K562 (cell line): ENCODE data around the gene ANKRD11. TPM values are rescaled to one million over a fixed set of nuclear protein-coding genes. Genes with fewer than 3 reads are reported as not detected.
A peak's percentile ranks its signal among the peaks of the same experiment; 100 is the strongest.

Experiments used
- ATAC-seq: fragments of 200-7000 bp; cut with Tn5 transposase; 3 replicates; pipeline ENCODE4 v1.9.1; 2020; ENCODE audit warnings: moderate library complexity
- BruUV-seq: library from RNA; stranded (reverse); fragments of 400-500 nt; replicated peaks from 2 replicates; lab custom pipeline; 2021; lab: Mats Ljungman, UMichigan
- CTCF ChIA-PET: fragments of 300-600 bp; formaldehyde crosslinking; extraction: SDS; loops from one replicate; lab custom pipeline; 2021; ENCODE audit warnings: low intra/inter-chr PET ratio; lab: Yijun Ruan, JAX
- POLR2A ChIA-PET: fragments of 300-600, 350-650 bp; sonication (Branson Sonifier 250); formaldehyde crosslinking; extraction: SDS; loops from one replicate; lab custom pipeline; 2021; ENCODE audit warnings: antibody characterized with exemption, inconsistent platforms; lab: Yijun Ruan, JAX
- DNase-seq, 4 experiments: peaks; one replicate each; pipeline versions ENCODE4 v3.0.0 to v3.0.0-alpha.2; 2011 to 2018; ENCODE audit warnings: low spot score in 3 of 4, mixed read lengths in 3 of 4; ENCODE audit errors: extremely low read depth in 1 of 4
- FAIRE-seq: peaks from 2 replicates; lab custom pipeline; 2011; peaks lifted over from hg19 to GRCh38; lab: Jason Lieb, UNC
- H2AFZ ChIP-seq: 2 replicates; pipeline ENCODE4 v1.6.0; 2011; ENCODE audit warnings: low read depth, low read length, control low read depth, inconsistent platforms
- H3K27ac ChIP-seq: fragments of 200-600 bp; 3 replicates; pipeline ENCODE4 v1.8.0; 2011; ENCODE audit warnings: low read depth, mild to moderate bottlenecking, control low read depth, inconsistent platforms, low read length, moderate library complexity, mixed read lengths; ENCODE audit errors: extremely low read depth
- H3K27me3 ChIP-seq, 2 experiments: fragments of 300-600 bp in 1 of 2; 2 replicates in 1 of 2; 3 replicates in 1 of 2; pipeline versions ENCODE4 v1.6.0 to v1.8.0; 2011; ENCODE audit warnings: inconsistent platforms in 2 of 2, low read length in 2 of 2, mild to moderate bottlenecking in 1 of 2, mixed read lengths in 1 of 2, moderate library complexity in 1 of 2; ENCODE audit not compliant: control insufficient read depth in 2 of 2, insufficient read depth in 2 of 2
- H3K36me3 ChIP-seq: fragments of 300-600 bp; 3 replicates; pipeline ENCODE4 v1.8.0; 2011; ENCODE audit warnings: mild to moderate bottlenecking, low read length, inconsistent platforms; ENCODE audit not compliant: control insufficient read depth, insufficient read depth
- H3K4me1 ChIP-seq, 2 experiments: fragments of 200-600 bp in 1 of 2; replicated peaks in 1 of 2; 2 replicates in 1 of 2; 3 replicates in 1 of 2; pipeline versions ENCODE4 v1.5.1 to v1.8.0; 2011; ENCODE audit warnings: inconsistent platforms in 2 of 2, low read length in 2 of 2, mild to moderate bottlenecking in 1 of 2, mixed read lengths in 1 of 2, moderate library complexity in 1 of 2; ENCODE audit not compliant: control insufficient read depth in 2 of 2, insufficient read depth in 2 of 2
- H3K4me2 ChIP-seq: 2 replicates; pipeline ENCODE4 v1.6.1; 2011; ENCODE audit warnings: low read length, control low read depth, inconsistent platforms, mixed read lengths; ENCODE audit not compliant: insufficient read depth
- H3K4me3 ChIP-seq: fragments of 200-600 bp; sonication (generic), shearing (Covaris generic); 2 replicates; pipeline ENCODE4 v1.5.1; 2016; ENCODE audit warnings: control low read depth, inconsistent platforms
- H3K79me2 ChIP-seq: fragments of 200-600 bp; 3 replicates; pipeline ENCODE4 v1.8.0; 2011; ENCODE audit warnings: low read length, inconsistent platforms; ENCODE audit not compliant: control insufficient read depth, insufficient read depth
- H3K9ac ChIP-seq, 2 experiments: 2 replicates each; pipeline versions ENCODE4 v1.6.0 to v1.6.1; 2011; ENCODE audit warnings: low read depth in 2 of 2, low read length in 2 of 2, control low read depth in 1 of 2, inconsistent platforms in 1 of 2, mild to moderate bottlenecking in 1 of 2, mixed read lengths in 1 of 2; ENCODE audit not compliant: insufficient read depth in 1 of 2
- H3K9me1 ChIP-seq: one replicate; pipeline ENCODE4 v1.6.0; 2011; ENCODE audit warnings: inconsistent platforms, mild to moderate bottlenecking, low read length, moderate library complexity; ENCODE audit not compliant: control insufficient read depth, insufficient read depth
- H3K9me3 ChIP-seq: replicated peaks from 2 replicates; pipeline ENCODE4 v1.5.1; 2011; ENCODE audit warnings: low read depth, low read length, inconsistent platforms; ENCODE audit not compliant: control insufficient read depth, insufficient read depth
- H4K20me1 ChIP-seq: replicated peaks from 2 replicates; pipeline ENCODE4 v1.6.1; 2011; ENCODE audit warnings: low read length, inconsistent platforms, mixed read lengths; ENCODE audit not compliant: control insufficient read depth, insufficient read depth
- CREM ChIP-seq: IDR thresholded peaks from 2 replicates; pipeline ENCODE4 v1.6.1; 2014; ENCODE audit warnings: antibody characterized with exemption, low read depth
- EP400 ChIP-seq: fragments of 450-650 bp; IDR thresholded peaks from 2 replicates; pipeline ENCODE4 v1.6.1; 2017; ENCODE audit warnings: antibody characterized with exemption, mild to moderate bottlenecking, moderate library complexity
- OTX1 ChIP-seq: fragments of 450-650 bp; formaldehyde crosslinking; IDR thresholded peaks from 2 replicates; pipeline ENCODE4 v1.4.0; 2022; ENCODE audit warnings: mild to moderate bottlenecking
- RBM22 ChIP-seq: fragments of 200-400 bp; formaldehyde crosslinking; IDR thresholded peaks from 2 replicates; pipeline ENCODE4 v1.6.1; 2018; ENCODE audit warnings: low read length, low read depth; ENCODE audit not compliant: poor library complexity, severe bottlenecking
- TAF9B ChIP-seq: fragments of 450-650 bp; IDR thresholded peaks from 2 replicates; pipeline ENCODE4 v1.6.1; 2018; ENCODE audit warnings: mild to moderate bottlenecking; ENCODE audit not compliant: partially characterized antibody
- TSC22D4 ChIP-seq: fragments of 450-650 bp; IDR thresholded peaks from 2 replicates; pipeline ENCODE4 v1.6.1; 2016; ENCODE audit warnings: missing genetic modification characterization, missing biosample characterization, control low read depth
- ZNF212 ChIP-seq: fragments of 450-650 bp; formaldehyde crosslinking; IDR thresholded peaks from 2 replicates; pipeline ENCODE4 v1.4.0; 2020; ENCODE audit warnings: mild to moderate bottlenecking
- WGBS: fragments of 100-300 bp; shearing (Covaris generic); methylation state at CpG from one replicate; pipeline ENCODE4 v1.1.6; 2016; ENCODE audit warnings: low coverage, mixed read lengths; ENCODE audit not compliant: insufficient coverage; ENCODE audit errors: missing lambda C conversion rate; 5-methylcytosine and 5-hydroxymethylcytosine counted together
- in situ Hi-C: fragments of 300-500 bp; cut with MboI; formaldehyde crosslinking; loops from 4 replicates; pipeline ENCODE4 v1.15.0; 2018; ENCODE audit warnings: inconsistent platforms, mixed read lengths
- intact Hi-C: fragments of 100-400 bp; cut with micrococcal nuclease; formaldehyde crosslinking; loops from 2 replicates; pipeline ENCODE4 v1.14.2; 2022
- polyA plus RNA-seq, 8 experiments: library from polyadenylated mRNA; depleted of rRNA in 4 of 8; stranded (reverse) in 5 of 8; unstranded in 3 of 8; fragments of >200 nt; fragmentation: Nextera tagmentation in 2 of 8; fragmentation: Illumina TruSeq in 1 of 8; extraction: Ambion mirVana in 2 of 8; extraction: Trizol in 1 of 8; gene quantifications; 2 replicates each; pipeline versions ENCODE4 v1.2.1 to v1.2.3, GENCODE V29; 2011 to 2014; ENCODE audit warnings: inconsistent platforms in 1 of 8, missing spikeins in 1 of 8
- total RNA-seq, 7 experiments: library from RNA; depleted of rRNA in 6 of 7; stranded (reverse); fragments of >200 nt in 6 of 7; fragmentation: Illumina TruSeq in 2 of 7; extraction: Trizol in 2 of 7; gene quantifications; 2 replicates each; pipeline versions ENCODE4 v1.2.1 to v1.2.3, GENCODE V29; 2011 to 2021; ENCODE audit warnings: low replicate concordance in 1 of 7
- TF ChIP-seq, protein P1 (sequence below): fragments of 200-800 bp; sonication (Bioruptor generic); IDR thresholded peaks from 2 replicates; pipeline ENCODE4 v1.6.1; 2017; ENCODE audit warnings: missing genetic modification characterization, missing compliant biosample characterization
- TF ChIP-seq, protein P2 (sequence below): fragments of 250-450 bp; sonication (Bioruptor Pico); IDR thresholded peaks from 2 replicates; pipeline ENCODE4 v1.8.0; 2021; ENCODE audit warnings: borderline replicate concordance, mild to moderate bottlenecking, moderate library complexity; ENCODE audit not compliant: poor library complexity, severe bottlenecking
- TF ChIP-seq, protein P3 (sequence below): fragments of 450-650 bp; IDR thresholded peaks from 2 replicates; pipeline ENCODE4 v1.6.1; 2017; ENCODE audit warnings: antibody characterized with exemption, mild to moderate bottlenecking
- TF ChIP-seq, protein P4 (sequence below): sonication (generic); formaldehyde crosslinking; IDR thresholded peaks from 2 replicates; pipeline ENCODE4 v1.8.1; 2022; ENCODE audit warnings: missing genetic modification reagents

ANKRD11 gene
- total and polyA plus RNA-seq, 9 of the 15 experiments (the other 6 are each of a cell fraction or from before 2014, with no cell fraction given) = 4.7 to 126 (median 31.7) TPM

DNA sequence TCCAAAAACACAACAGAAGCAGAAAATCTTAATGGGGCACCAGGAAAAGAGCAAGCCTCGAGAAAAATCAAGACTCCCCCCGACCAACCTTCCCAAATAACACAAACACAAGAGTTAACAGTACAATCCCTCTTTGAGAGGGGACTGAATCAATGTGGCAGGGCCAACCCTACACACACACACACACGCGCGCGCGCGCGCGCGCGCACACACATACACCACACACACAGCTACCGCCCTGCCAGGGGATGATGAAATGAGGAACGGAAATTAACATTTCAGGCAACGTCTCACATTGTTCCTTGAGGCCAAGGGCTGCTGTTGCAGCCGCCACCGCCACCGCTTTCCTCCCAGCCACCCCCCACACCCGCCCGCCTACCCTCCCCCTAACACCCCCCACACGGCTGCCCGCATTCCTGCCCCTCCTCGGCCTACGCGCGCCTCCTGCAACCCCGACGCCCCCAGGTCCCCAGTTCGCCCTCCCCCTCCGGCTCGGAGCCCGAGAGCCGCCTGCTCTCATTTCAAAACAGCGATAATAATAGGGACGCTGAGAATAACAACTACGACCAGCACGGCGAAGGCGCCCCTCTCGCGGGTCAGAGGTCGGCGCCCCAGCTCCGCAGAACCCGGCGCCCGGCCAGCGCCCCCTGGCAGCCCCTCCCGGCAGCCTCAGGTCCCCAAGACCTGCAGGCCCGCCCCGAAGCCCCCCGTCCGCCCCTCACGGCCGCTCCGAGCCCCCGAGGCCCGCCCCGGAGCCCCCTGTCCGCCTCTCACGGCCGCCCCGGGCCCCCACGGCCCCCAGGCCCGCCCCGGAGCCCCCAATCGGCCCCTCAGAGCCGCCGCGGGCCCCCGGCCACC is 1.1 kb downstream of the ANKRD11 start:
- DNase-seq (peak; percentile 67 to 93 (median 72)), FAIRE-seq (peak; percentile 74), ATAC-seq (peak; percentile 61)
- intact Hi-C loops = loop anchor here (1.0 to 5.0 kb wide), 2 partner anchors 16 to 157 kb away; no protein-coding TSS in a partner anchor
- peak overlapping the region; percentile 77 for H3K27ac ChIP-seq
- peaks cover 84% of the 10 kb centered on the region for H3K79me2 ChIP-seq
- H3K9ac ChIP-seq = peak overlapping the region; percentile 84 to 92
- no peaks in the 10 kb centered on the region for H3K9me3 ChIP-seq
- no peaks in the 10 kb centered on the region for H3K27me3 ChIP-seq
- 0% methylated on average over 27 of the region's 71 CpGs for WGBS
- POLR2A ChIA-PET = interaction anchor here (0.6 to 2.0 kb wide), 12 partner anchors 9 to 197 kb away, joined by 3 to 10 read pairs (median 5); no protein-coding TSS in a partner anchor
- BruUV-seq = no TSS peak
- no peak overlapping the region for H2AFZ ChIP-seq
- H3K4me1 ChIP-seq = peaks cover 35 to 38% of the 10 kb centered on the region in 2 experiments
- H3K4me3 ChIP-seq = peak overlapping the region; percentile 97
- peaks cover 38% of the 10 kb centered on the region for H4K20me1 ChIP-seq
- CTCF ChIA-PET = interaction anchor here (0.6 kb wide), 1 partner anchor 8 kb away, joined by 7 read pairs; no protein-coding TSS in a partner anchor
- in situ Hi-C loops = no loop called here
- H3K4me2 ChIP-seq = peak overlapping the region; percentile 76
- peaks cover 23% of the 10 kb centered on the region for H3K36me3 ChIP-seq
- H3K9me1 ChIP-seq = no peaks in the 10 kb centered on the region
- TF ChIP-seq ZNF212 (CRISPR knock-in tag) (no peak), RBM22 (peak; percentile 37), EP400 (peak; percentile 97), TSC22D4 (tag) (no peak), CREM (peak; percentile 56), TAF9B (peak; percentile 41), OTX1 (0 out of 2 replicates have a peak, but pooled peaks have one; percentile 30)
- TF ChIP-seq, protein P1, sequence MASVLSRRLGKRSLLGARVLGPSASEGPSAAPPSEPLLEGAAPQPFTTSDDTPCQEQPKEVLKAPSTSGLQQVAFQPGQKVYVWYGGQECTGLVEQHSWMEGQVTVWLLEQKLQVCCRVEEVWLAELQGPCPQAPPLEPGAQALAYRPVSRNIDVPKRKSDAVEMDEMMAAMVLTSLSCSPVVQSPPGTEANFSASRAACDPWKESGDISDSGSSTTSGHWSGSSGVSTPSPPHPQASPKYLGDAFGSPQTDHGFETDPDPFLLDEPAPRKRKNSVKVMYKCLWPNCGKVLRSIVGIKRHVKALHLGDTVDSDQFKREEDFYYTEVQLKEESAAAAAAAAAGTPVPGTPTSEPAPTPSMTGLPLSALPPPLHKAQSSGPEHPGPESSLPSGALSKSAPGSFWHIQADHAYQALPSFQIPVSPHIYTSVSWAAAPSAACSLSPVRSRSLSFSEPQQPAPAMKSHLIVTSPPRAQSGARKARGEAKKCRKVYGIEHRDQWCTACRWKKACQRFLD (CRISPR knock-in tag) = peak; percentile 64
- TF ChIP-seq, protein P2, sequence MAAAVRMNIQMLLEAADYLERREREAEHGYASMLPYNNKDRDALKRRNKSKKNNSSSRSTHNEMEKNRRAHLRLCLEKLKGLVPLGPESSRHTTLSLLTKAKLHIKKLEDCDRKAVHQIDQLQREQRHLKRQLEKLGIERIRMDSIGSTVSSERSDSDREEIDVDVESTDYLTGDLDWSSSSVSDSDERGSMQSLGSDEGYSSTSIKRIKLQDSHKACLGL (CRISPR knock-in tag) = no peak
- TF ChIP-seq, protein P3, sequence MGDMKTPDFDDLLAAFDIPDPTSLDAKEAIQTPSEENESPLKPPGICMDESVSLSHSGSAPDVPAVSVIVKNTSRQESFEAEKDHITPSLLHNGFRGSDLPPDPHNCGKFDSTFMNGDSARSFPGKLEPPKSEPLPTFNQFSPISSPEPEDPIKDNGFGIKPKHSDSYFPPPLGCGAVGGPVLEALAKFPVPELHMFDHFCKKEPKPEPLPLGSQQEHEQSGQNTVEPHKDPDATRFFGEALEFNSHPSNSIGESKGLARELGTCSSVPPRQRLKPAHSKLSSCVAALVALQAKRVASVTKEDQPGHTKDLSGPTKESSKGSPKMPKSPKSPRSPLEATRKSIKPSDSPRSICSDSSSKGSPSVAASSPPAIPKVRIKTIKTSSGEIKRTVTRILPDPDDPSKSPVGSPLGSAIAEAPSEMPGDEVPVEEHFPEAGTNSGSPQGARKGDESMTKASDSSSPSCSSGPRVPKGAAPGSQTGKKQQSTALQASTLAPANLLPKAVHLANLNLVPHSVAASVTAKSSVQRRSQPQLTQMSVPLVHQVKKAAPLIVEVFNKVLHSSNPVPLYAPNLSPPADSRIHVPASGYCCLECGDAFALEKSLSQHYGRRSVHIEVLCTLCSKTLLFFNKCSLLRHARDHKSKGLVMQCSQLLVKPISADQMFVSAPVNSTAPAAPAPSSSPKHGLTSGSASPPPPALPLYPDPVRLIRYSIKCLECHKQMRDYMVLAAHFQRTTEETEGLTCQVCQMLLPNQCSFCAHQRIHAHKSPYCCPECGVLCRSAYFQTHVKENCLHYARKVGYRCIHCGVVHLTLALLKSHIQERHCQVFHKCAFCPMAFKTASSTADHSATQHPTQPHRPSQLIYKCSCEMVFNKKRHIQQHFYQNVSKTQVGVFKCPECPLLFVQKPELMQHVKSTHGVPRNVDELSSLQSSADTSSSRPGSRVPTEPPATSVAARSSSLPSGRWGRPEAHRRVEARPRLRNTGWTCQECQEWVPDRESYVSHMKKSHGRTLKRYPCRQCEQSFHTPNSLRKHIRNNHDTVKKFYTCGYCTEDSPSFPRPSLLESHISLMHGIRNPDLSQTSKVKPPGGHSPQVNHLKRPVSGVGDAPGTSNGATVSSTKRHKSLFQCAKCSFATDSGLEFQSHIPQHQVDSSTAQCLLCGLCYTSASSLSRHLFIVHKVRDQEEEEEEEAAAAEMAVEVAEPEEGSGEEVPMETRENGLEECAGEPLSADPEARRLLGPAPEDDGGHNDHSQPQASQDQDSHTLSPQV = no peak
- TF ChIP-seq, protein P4, sequence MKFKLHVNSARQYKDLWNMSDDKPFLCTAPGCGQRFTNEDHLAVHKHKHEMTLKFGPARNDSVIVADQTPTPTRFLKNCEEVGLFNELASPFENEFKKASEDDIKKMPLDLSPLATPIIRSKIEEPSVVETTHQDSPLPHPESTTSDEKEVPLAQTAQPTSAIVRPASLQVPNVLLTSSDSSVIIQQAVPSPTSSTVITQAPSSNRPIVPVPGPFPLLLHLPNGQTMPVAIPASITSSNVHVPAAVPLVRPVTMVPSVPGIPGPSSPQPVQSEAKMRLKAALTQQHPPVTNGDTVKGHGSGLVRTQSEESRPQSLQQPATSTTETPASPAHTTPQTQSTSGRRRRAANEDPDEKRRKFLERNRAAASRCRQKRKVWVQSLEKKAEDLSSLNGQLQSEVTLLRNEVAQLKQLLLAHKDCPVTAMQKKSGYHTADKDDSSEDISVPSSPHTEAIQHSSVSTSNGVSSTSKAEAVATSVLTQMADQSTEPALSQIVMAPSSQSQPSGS (CRISPR knock-in tag) = no peak
